ENCODE measurements around the gene VTCN1.

The VTCN1 gene

GRCh38 chr1:117205368-117205767 lies 5.4 kb downstream of the VTCN1 start:
- no peak for DNase-seq (ENCODE audit: insufficient read length)
- no peak for TF ChIP-seq TAF1 (IDR thresholded peaks at IDR 0.05; ENCODE audit: borderline replicate concordance, low read depth, low read length)
- TF ChIP-seq POLR2A (IDR thresholded peaks at IDR 0.05; ENCODE audit: low read depth, low read length), result no peak
- TF ChIP-seq POLR2AphosphoS5 (IDR thresholded peaks at IDR 0.05; ENCODE audit: low read depth, low read length), result no peak
- no peak for FAIRE-seq

GRCh38 chr1:117201808-117202207 lies 8.9 kb downstream of the VTCN1 start:
- FAIRE-seq, result no peak

GRCh38 chr1:117198097-117198496 lies 12.6 kb downstream of the VTCN1 start:
- no peak for FAIRE-seq
- DNase-seq (ENCODE audit: insufficient read length), result no peak
- TF ChIP-seq POLR2A (IDR thresholded peaks at IDR 0.05; ENCODE audit: low read depth, low read length) (no peak), POLR2AphosphoS5 (IDR thresholded peaks at IDR 0.05; ENCODE audit: low read depth, low read length) (no peak), TAF1 (IDR thresholded peaks at IDR 0.05; ENCODE audit: borderline replicate concordance, low read depth, low read length) (no peak)

More at GRCh38 chr1:117201808-117202207, 8.9 kb downstream of the VTCN1 start:
- no peak for DNase-seq (ENCODE audit: insufficient read length)
- TF ChIP-seq POLR2A (IDR thresholded peaks at IDR 0.05; ENCODE audit: low read depth, low read length) (no peak), TAF1 (IDR thresholded peaks at IDR 0.05; ENCODE audit: borderline replicate concordance, low read depth, low read length) (no peak), POLR2AphosphoS5 (IDR thresholded peaks at IDR 0.05; ENCODE audit: low read depth, low read length) (no peak)

GRCh38 chr1:117189726-117190125 lies 21.0 kb downstream of the VTCN1 start:
- DNase-seq (ENCODE audit: insufficient read length) (no peak), FAIRE-seq (no peak)
- no peak for TF ChIP-seq POLR2AphosphoS5 (IDR thresholded peaks at IDR 0.05; ENCODE audit: low read depth, low read length)
- no peak for TF ChIP-seq TAF1 (IDR thresholded peaks at IDR 0.05; ENCODE audit: borderline replicate concordance, low read depth, low read length)
- no peak for TF ChIP-seq POLR2A (IDR thresholded peaks at IDR 0.05; ENCODE audit: low read depth, low read length)

GRCh38 chr1:117188816-117189437 lies 21.8 kb downstream of the VTCN1 start:
- TF ChIP-seq POLR2A (IDR thresholded peaks at IDR 0.05; ENCODE audit: low read depth, low read length) (no peak), POLR2AphosphoS5 (IDR thresholded peaks at IDR 0.05; ENCODE audit: low read depth, low read length) (no peak), TAF1 (IDR thresholded peaks at IDR 0.05; ENCODE audit: borderline replicate concordance, low read depth, low read length) (no peak)
- FAIRE-seq (no peak), DNase-seq (ENCODE audit: insufficient read length) (no peak)

GRCh38 chr1:117188170-117188815 lies 22.4 kb downstream of the VTCN1 start:
- TF ChIP-seq TAF1 (IDR thresholded peaks at IDR 0.05; ENCODE audit: borderline replicate concordance, low read depth, low read length) (no peak), POLR2AphosphoS5 (IDR thresholded peaks at IDR 0.05; ENCODE audit: low read depth, low read length) (no peak), POLR2A (IDR thresholded peaks at IDR 0.05; ENCODE audit: low read depth, low read length) (no peak)
- DNase-seq (ENCODE audit: insufficient read length) (no peak), FAIRE-seq (no peak)

- no peak for FAIRE-seq
- DNase-seq (ENCODE audit: insufficient read length), result no peak
- TF ChIP-seq TAF1 (IDR thresholded peaks at IDR 0.05; ENCODE audit: borderline replicate concordance, low read depth, low read length) (no peak), POLR2A (IDR thresholded peaks at IDR 0.05; ENCODE audit: low read depth, low read length) (no peak), POLR2AphosphoS5 (IDR thresholded peaks at IDR 0.05; ENCODE audit: low read depth, low read length) (no peak)
These were observed 27.6 kb downstream of the VTCN1 start for GRCh38 chr1:117183112-117183511.

GRCh38 chr1:117182319-117182718 lies 28.4 kb downstream of the VTCN1 start:
- TF ChIP-seq TAF1 (IDR thresholded peaks at IDR 0.05; ENCODE audit: borderline replicate concordance, low read depth, low read length) (no peak), POLR2A (IDR thresholded peaks at IDR 0.05; ENCODE audit: low read depth, low read length) (no peak), POLR2AphosphoS5 (IDR thresholded peaks at IDR 0.05; ENCODE audit: low read depth, low read length) (no peak)
- no peak for FAIRE-seq
- DNase-seq (ENCODE audit: insufficient read length), result no peak

GRCh38 chr1:117181630-117182041 lies 29.1 kb downstream of the VTCN1 start:
- FAIRE-seq (no peak), DNase-seq (ENCODE audit: insufficient read length) (no peak)
- TF ChIP-seq POLR2AphosphoS5 (IDR thresholded peaks at IDR 0.05; ENCODE audit: low read depth, low read length) (no peak), TAF1 (IDR thresholded peaks at IDR 0.05; ENCODE audit: borderline replicate concordance, low read depth, low read length) (no peak), POLR2A (IDR thresholded peaks at IDR 0.05; ENCODE audit: low read depth, low read length) (no peak)

GRCh38 chr1:117180147-117180967 lies 30.4 kb downstream of the VTCN1 start:
- FAIRE-seq (no peak), DNase-seq (ENCODE audit: insufficient read length) (no peak)
- TF ChIP-seq TAF1 (IDR thresholded peaks at IDR 0.05; ENCODE audit: borderline replicate concordance, low read depth, low read length) (no peak), POLR2A (IDR thresholded peaks at IDR 0.05; ENCODE audit: low read depth, low read length) (no peak), POLR2AphosphoS5 (IDR thresholded peaks at IDR 0.05; ENCODE audit: low read depth, low read length) (no peak)

GRCh38 chr1:117179471-117179870 lies 31.3 kb downstream of the VTCN1 start:
- no peak for DNase-seq (ENCODE audit: insufficient read length)
- no peak for FAIRE-seq
- no peak for TF ChIP-seq POLR2A (IDR thresholded peaks at IDR 0.05; ENCODE audit: low read depth, low read length)
- no peak for TF ChIP-seq TAF1 (IDR thresholded peaks at IDR 0.05; ENCODE audit: borderline replicate concordance, low read depth, low read length)
- TF ChIP-seq POLR2AphosphoS5 (IDR thresholded peaks at IDR 0.05; ENCODE audit: low read depth, low read length), result no peak
